HG03520 (cell line): ENCODE data around the gene DAND5.

Experiments used
- ATAC-seq: cut with Tn5 transposase; IDR thresholded peaks from one replicate; pipeline ENCODE4 v1.9.1; 2021; ENCODE audit warnings: mild to moderate bottlenecking, moderate library complexity; ENCODE audit not compliant: unreplicated experiment

The DAND5 gene

DNA sequence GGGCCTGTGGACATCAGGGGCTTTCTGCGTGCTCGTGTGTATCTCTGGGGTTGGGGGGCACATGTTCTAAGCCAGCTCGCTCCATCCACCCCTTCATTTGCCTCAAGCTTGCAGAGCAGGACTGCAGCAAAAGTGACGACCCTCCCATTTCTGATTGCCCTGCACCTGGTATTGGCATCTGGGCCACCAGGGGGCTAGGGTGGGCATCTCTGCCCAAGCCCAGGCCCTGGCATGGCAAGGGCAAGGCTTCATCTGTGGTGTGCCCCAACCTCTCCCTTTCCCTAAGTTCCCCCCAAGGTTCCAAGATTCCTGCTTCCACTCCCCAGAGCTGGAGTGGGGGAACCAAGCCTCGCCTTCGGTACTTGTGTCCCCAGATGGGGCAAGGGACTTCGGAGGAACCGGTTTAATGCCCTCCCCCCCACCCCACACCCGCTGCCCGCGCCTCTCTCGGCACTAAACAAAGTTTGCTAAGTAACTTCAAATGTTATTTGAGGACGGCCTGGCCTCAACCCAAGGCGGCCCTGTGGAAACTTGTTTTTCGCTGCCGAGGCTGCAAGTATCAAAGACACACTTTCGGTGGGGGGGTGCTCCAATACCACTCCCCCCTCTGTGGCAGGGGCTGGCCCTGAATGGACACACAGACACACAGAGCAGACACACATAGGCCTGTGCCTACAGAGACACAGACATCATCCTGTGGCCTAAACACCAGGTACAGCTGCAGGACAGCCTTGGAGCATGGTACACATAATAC lies 38.1 kb downstream of the DAND5 start:
- ATAC-seq = no peak

DNA sequence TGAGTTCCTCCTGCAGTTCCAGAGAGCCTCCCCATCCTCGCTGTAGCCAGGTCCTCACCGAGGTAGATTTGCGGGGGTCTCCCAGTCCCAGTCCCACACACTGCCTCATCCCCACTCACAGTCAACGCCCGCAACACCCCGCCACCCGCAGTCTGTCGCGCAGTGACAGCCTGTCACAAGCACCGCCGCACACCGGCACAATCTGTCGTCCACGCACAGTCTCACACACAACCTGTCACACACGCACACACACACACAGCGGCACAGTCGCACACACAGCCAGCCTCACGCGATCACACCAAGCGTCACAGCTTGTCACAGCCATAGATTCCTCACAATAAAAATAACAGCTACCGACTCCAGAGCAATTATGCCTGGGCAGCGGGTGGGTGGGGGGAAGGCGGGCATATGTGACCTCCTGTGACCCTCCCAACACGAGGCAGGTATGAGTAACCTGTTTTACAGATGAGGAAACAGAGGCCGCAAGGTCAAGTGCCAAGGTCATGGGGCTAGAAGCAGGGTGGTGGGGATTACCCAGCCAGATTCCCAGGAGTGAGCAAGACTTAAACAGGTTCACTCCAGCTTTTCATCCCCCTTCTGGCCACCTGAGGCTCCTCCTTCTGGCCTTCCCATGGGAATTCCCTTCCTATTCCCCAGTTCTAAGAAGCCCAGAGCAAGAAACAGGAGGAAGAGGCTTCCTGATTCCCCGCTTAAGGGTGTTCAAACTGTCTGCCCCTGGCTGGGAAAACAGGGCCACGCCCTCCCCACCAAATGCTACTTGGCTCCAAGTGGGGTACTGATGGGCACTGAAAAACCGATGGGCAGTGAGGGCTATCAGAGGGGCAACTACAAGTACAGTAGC lies 39.8 kb downstream of the DAND5 start:
- no peak for ATAC-seq

- no peak for ATAC-seq
Observed at GRCh38 chr19:13010038-13010991, 40.9 kb downstream of the DAND5 start.

DNA sequence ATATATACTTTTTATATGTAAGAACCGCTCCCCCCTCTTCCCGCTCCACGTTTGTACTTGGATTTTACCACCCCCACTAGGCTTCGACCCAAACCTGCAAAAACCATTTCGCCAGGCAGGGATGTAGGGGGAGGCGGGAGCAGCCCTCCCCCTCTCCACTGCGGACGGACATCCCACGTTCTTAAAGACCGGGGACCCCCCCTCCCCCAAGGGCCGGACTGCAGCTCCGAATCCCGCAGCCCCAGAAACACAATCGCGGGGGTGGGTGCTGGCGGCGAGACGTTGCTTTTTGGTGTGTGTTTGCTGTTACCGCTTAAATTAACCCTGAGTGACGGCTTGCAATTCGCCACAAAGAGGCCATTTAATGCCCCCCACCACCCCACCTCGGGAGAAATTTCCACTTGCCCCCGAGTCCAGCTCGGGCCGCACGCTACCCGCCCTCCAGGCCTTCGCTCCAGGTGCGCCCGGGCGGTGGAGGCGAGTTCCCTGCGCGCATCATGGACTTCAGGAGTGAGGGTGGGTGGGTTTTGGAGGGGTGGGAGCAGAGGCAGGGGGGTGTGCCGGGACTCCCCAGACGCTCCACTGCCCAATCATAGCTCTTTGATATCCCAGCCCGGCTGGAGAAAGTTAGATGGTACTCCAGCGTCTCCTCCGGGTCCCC lies 41.7 kb downstream of the DAND5 start:
- ATAC-seq = no peak

DNA sequence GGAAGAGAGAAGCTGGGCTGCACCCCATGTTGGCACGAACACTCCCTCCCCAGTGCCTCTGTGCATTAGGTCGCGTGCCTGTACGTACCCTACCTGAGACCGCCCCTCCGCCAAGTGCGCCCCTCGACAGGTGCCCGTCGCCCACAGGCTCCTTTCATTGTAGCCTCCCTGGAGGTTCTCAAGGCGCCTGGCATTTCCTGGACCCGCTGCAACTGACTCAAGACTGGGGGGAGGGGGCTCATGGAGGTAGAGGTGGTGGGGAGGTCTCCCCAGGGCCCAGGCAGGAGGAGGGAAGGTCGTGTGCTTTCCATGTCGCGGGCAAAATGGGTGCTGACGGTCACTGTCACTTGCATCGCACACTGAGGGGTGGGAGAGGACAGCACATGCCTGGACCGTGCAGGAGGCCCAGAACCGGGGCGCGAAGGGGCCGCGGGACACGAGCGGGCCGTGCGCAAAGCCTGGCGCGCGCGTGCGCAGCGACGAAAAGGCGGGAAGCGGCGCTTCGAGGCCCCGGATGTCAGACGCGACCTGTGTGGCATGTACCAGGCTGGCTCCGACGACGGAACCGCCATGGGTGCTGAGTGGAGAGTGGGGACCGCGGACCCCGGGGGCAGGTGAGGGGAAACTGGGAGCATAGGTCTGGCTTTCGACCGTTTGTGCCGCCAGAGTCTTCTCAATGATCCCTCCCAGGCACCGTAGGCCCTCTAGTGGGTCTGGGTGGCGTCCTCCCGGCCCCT lies 42.4 kb downstream of the DAND5 start:
- no peak for ATAC-seq

DNA sequence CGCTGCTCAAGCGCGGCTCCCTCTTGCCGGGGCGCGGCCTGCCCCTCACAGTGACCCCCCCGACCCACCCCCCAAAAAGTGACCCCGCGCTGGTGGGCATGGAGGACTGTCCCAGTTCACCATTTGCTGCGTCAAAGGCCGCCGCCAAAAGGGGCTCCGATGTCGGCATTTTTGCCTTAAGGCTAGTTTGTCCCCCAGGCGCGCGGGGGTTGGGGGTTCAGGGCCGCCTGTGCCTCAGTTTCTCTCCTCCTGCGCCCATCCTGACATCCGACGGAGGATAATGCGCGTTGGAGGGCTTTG lies 43.0 kb downstream of the DAND5 start:
- no peak for ATAC-seq

- ATAC-seq = no peak
Observed at GRCh38 chr19:13012690-13013608, 43.6 kb downstream of the DAND5 start.

GRCh38 chr19:13013649-13014048 lies 44.3 kb downstream of the DAND5 start:
- ATAC-seq = no peak

- no peak for ATAC-seq
Observed at GRCh38 chr19:13014101-13014920, 44.9 kb downstream of the DAND5 start.

GRCh38 chr19:13014921-13015280 lies 45.5 kb downstream of the DAND5 start:
- ATAC-seq = no peak

DNA sequence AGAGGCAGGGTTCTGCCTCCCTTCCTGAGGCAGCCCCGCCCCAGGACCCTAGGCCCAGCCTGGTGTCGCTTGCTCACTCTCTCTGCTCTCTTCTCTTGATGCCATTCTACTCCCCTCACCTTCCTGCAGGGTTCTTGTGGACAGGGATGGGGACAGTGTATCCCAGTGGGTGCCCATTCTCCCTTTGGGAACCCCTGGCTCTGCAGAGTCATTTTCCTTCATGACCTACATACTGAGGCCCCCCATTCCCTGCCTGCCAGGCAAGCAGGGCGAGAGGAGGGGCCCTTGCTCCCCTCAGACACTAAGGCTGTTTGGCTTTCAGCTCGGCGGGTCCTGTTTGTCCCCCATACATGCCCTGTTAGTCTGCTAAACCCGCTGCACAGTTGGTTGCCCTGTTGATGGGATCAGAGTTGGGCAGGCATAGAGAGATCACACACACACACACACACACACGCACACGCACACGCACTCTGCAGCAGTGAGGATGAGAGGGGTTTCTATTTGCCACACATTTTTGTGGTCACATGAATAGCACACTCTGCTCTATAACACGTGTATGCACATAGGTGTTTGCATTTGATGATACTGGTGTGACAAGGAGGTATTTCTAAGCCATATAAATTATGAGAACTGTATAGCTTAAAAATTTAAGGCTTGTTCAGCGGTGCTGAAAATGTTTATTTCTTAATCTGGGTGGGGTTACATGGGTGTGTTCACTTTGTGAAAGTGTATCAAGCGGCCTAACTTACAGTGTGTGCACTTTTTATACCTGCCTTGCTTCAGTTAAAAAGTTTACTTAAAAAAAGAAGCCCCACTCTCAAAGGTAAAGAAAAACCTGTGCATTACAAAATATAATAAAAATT lies 46.2 kb downstream of the DAND5 start:
- no peak for ATAC-seq

DNA sequence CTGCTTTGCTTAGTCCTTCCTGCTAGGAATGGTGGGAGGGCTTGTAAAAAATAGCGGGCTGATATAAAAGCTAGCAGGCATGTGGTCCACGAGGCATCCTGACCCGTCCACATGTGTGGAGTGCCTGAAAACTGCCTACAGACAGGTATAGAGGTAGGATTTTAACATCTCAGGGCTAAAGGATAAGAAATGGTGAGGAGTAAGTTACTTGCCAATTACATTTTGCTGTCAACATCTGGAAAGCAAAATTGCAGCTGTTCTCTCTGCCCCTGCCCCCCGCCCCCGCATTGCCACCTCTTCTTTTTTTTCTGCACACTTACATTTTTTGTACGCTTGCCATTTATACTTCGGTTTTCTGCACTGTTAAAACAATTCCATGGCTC lies 46.9 kb downstream of the DAND5 start:
- ATAC-seq = no peak

GRCh38 chr19:13016628-13017305 lies 47.4 kb downstream of the DAND5 start:
- ATAC-seq = no peak

GRCh38 chr19:13017306-13018034 lies 48.1 kb downstream of the DAND5 start:
- ATAC-seq = no peak

- no peak for ATAC-seq
Observed at GRCh38 chr19:13018035-13018914, 48.9 kb downstream of the DAND5 start.
